DMS153 treated with DMSO at 0.1 percent for 48 hours (cell line): ENCODE measurements around the gene CR1L.
A peak's percentile ranks its signal among the peaks of the same experiment; 100 is the strongest.
"Not testable (repeated sequence)": the region's sequence is repeated elsewhere in the genome, so short reads cannot be mapped to it uniquely, and the experiment has no call there.

ENCODE experiments used
- DNase-seq: peaks from one replicate; lab custom pipeline; 2025; ENCODE audit not compliant: unreplicated experiment; lab: John Stamatoyannopoulos, UW

Gene CR1L

DNA sequence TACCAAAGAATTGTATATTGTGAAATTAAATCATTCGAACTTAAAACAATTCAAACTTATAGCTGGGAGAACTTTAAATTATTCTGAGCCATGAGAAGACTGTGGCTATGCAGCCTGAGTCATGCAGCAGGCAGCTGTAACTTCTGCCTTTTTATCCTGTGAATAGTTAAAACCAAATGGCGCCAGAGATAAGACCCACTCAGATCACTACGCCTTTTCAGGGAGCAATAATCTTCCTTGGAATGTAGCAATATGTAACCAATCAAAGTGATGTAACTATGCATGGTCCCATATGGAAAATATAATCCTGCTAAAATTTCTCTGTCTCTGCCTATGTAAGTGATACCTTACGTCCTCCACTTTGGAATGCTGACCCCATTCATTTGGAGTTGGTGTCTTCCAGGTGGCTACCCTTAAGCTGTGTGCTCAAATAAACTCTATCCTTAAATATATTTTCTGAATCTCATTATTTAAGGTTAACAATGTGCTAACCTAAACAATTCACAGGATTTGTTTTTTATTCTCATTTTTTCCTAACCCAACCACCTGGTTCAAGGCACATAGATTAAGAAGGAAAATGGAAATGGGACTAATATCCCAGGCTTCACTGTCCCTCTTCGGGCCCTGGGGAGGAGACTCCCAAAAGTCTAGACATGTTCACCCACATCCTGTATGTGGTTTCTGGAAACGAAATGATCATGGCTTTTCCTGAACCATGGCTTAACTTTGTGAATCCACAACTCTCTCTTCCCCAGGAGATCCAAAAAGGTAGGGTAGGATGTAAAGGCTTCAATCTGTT, 35.9 kb downstream of the CR1L start:
- DNase-seq: not testable (repeated sequence)

DNA sequence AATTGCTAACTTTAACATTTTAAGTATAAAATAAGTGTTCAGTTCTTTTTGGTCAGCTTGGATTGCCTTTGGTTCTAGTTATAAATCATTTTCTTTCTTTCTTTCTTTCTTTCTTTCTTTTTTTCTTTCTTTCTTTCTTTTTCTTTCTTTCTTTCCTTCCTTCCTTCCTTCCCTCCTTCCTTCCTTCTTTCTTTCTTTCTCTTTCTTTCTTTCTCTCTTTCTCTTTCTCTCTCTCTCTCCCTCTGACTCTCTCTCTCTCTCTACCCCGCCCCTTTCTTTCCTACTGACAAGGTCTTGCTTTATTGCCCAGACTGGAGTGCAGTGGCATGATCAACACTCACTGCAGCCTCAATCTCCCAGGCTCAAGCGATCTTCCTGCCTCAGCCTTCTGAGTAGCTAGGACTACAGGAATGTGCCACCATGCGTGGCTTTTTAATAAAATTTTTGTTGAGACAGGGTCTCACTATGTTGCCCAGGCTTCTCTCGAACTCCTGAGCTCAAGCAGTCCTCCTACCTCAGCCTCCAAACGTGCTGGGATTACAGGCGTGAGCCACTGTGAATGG, 38.0 kb downstream of the CR1L start:
- not testable (repeated sequence) for DNase-seq

DNA sequence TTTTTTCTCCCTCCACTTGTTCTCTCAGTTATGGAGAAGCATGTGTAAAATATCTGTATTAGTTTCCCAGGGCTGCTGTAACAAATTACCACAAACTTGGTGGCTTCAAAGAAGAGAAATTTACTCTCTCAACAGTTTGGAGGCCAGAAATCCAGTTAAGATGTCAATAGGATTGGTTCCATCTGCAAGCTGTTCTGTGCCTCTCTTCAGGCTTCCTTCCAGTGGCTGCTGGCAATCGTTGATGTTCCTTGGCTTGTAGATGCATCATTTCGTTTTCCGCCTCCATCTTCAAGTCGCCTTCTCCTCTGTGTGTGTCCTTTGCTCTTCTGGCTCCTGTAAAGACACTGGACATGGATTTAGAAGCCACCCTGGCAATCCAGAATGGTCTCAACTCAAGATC, 45.6 kb downstream of the CR1L start:
- not testable (repeated sequence) for DNase-seq

DNA sequence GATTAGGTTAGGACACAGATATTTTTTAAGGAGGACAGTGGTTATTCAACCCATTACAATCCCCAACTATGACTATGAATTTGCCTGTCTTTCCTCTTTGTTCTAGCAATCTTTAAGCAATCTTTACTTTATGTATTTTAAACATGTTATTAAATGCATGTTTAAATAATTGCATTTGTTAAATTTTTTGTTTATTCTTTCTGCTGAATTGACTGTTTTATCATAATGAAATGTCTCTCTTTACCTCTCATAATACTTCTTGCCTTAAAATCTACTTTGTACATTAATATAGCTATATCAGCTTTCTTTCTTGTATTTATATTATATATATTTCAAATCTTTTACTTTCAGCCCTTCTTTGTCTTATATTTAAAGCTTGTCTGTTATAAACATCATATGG, 46.1 kb downstream of the CR1L start:
- no peak for DNase-seq

DNA sequence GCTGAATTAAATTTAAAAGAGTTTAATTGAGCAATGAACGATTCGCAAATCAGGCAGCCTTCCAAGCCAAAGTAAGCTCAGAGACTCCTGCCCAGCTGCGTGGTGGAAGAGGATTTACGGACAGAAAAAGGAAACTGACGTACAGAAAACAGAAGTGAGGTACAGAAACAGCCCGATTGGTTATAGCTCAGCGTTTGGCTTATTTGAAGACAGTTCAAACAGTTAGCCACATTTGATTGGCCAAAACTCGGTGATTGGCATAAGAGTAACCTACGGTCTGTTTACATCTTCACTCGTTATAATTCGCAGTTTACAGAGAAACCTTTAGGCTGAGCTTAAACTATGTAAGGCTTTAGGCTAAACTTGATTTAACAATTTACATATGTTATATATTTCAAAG, 46.9 kb downstream of the CR1L start:
- no peak for DNase-seq

DNA sequence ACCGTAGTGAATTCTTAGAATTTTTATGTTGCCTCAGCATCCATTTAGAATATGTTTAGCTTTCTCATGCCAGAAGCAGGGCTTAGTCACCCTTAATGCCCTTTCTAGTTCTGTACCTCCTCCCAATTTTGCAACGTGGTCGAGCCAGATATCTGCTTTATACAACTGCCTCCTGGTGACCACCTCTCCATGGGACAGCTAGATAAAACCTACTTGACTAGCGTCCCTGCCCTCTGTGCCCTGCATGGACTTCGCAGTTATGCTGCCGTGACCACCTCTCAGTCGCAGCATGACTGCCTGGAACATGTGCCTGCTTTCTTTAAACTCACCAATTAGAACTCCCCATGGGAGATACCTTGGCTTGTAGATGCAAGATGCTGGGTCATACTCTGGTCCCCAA, 47.4 kb downstream of the CR1L start:
- DNase-seq: not testable (repeated sequence)

DNA sequence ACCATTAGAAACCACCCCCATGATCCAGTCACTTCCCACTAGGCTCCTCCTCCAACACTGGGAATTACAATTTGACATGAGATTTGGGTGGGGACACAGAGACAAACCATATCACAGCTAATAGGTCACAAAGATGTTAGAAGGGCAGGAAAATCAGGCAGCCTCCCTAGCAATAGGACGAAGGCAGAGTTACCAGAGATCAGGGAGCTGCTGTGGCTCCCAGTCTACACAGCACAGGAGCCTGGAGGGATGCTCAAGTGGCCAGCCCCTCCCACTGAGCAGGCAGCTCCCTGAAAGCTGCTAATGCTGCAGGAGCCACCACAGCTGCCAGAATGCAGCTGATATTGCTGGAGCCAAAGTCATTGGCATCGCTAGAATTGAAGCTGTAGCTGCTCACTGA, 51.0 kb downstream of the CR1L start:
- DNase-seq: no peak

DNA sequence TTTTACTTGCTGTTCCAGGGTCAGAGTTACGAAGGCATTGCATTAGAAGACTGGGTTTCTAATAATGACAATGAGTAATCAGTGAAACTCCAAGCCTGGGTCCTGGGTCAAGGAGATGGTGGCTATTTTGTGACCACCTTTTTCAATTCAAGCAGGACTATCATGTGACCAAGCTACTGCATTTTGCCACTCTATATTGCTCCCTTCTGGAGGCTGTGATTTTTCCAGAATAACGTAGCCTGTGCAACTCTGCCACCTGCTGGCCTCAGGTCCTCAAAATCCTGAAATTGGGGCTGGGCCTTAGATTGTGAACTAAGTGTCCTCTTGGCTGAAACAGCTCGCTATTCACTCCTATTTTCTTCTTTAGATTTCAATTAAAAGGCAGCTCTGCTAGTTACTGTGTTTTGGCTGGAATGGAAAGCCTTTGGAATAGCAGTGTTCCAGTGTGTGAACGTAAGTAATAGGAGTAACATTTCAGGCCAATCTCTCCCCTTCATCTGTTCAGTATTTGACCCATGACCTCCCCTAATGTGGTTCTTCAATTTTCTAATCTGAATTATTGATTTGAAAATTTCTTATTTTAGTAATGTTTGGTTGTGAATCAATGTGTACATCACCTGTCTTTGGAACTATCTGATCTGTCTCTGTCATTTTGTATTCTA, 54.0 kb downstream of the CR1L start:
- DNase-seq: peak; percentile 22

DNA sequence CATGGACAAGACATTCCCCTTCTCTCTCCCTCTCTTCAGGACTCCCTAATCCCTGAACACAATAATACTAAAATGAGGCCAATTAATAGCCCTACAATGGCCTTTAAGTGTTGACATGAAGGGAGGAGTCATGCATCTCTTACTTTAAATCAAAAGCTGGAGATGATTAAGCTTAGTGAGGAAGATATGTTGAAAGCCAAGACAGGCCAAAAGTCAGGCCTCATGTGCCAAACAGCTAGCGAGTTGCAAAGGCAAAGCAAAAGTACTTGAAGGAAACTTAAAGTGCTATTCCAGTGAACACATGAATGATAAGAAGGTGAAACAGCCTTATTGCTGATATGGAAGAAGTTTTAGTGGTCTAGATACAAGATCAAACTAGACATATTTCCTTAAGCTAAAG, 57.4 kb downstream of the CR1L start:
- no peak for DNase-seq

DNA sequence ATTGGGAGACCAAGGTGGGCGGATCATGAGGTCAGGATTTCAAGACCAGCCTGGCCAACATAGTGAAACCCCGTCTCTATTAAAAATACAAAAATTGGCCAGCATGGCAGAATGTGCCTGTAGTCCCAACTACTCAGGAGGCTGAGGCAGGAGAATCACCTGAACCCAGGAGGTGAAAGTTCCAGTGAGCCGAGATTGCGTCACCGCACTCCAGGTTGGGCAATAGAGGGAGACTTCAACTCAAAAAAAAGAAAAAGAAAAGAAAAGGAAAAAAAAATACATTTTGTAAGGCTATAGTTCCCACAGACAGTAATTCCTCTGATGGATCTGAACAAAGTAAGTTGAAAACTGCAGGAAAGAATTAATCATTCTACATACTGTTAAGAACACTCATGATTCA, 58.8 kb downstream of the CR1L start:
- DNase-seq: no peak

DNA sequence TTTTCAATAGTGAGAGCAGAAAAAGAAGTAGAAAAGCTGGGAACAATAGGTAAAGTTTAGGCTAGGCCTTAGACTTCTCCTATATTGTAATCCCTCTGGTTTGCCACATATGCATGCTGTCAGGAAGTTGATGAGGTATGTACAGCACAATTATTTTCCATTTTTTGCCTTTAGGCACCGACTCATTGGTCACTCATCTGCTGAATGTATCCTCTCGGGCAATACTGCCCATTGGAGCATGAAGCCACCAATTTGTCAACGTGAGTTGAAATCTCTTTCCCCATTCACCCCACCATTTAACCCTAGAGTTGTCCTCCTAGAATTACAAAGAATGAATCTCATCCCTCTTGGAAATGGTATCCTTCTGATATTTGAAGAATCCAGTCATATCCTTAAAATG, 63.1 kb downstream of the CR1L start:
- not testable (repeated sequence) for DNase-seq

DNA sequence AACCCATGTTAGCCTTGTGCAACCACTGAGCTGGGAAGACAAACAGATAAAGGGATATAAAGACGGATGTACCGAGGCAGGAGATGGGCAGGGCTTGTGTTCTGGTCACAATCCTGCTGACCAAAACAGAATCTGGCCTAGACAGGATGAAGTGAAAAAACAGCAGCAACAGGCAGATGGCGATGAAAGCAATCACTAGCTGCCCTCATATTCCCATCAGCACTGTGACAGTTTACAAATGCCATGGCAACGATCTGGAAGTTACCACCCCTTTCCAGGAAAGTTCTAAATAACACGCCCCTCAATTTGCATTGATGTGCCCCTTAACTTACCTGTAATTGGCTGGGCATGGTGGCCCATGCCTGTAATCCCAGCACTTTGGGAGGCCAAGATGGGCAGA, 66.4 kb downstream of the CR1L start:
- DNase-seq: no peak

DNA sequence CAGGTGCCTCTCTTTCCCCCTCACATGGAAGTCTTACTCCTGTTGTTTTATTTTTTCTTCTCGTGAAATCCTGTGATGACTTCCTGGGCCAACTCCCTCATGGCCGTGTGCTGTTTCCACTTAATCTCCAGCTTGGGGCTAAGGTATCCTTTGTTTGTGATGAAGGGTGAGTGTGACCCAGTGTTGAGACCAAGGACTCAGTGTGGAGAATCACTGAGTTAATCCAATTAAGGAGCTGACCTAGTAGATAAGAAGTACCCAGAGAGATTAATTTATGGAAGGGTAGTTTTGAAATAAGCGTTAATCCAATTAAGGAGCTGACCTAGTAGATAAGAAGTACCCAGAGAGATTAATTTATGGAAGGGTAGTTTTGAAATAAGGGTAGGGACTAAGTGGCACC, 67.8 kb downstream of the CR1L start:
- DNase-seq: not testable (repeated sequence)

DNA sequence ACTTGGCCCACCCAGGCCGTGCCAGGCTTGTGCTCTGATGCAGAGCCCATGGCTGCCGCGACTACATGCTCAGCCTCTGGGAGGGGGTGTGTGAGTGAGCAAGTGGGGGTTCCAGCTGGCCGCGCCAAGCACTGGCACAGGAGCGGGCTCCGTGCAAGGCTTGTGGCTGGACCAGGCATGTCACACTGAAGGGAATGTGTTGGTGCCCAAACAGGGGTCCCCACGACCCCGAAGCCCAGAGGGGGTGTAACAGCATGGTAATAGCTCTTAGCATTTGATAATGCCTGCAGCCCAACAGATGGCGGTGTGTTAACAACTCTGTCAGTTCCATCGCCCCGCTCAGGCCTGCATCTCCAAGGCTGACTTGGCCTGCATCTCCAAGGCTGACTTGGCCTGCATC, 68.6 kb downstream of the CR1L start:
- DNase-seq: no peak

DNA sequence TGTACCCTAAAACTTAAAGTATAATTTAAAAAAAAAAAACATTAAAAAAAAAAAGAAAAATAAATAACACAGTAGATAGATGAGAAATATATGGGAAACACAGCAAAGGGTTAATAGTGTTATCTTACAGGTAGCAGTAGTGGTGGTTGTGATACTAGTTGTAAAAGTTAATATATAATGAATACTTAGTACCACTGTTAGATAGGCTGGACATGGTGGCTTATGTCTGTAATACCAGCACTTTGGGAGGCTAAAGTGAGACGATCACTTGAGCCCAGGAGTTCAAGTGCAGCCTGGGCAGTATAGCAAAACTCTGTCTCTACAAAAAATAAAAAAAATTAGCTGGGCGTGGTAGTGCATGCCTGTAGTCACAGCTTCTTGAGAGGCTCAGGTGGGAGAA, 74.3 kb downstream of the CR1L start:
- DNase-seq: no peak

DNA sequence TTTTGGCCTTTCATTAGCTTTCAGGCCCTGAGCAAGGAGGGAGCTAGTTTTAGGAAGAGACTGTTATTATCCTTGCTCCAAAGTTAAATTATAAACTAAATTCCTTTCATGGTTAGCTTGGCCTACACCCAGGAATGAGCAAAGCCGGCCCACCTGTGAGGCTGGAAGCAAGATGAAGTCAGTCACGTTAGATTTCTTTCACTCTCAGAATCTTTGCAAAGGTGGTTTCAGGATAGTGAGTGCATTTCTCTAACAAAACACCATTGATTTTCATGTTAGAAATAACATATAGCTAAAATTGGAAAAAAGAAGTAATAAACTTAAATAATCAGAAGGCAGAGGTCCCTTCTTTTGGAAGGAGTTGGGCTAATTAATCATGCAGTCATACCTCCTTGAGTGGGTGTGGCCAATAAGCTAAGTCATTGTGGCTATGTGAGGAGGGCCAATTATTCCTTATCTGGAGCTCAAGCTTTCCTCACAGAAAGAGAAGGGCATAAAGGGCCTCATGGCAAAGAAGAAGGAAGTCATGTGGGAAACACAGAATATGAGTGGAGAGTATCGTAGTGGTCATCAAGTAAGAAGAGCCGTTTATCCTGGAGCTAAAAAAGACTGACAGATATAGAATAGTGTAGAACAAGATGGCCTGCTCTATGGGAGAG, 83.4 kb downstream of the CR1L start:
- not testable (repeated sequence) for DNase-seq

DNA sequence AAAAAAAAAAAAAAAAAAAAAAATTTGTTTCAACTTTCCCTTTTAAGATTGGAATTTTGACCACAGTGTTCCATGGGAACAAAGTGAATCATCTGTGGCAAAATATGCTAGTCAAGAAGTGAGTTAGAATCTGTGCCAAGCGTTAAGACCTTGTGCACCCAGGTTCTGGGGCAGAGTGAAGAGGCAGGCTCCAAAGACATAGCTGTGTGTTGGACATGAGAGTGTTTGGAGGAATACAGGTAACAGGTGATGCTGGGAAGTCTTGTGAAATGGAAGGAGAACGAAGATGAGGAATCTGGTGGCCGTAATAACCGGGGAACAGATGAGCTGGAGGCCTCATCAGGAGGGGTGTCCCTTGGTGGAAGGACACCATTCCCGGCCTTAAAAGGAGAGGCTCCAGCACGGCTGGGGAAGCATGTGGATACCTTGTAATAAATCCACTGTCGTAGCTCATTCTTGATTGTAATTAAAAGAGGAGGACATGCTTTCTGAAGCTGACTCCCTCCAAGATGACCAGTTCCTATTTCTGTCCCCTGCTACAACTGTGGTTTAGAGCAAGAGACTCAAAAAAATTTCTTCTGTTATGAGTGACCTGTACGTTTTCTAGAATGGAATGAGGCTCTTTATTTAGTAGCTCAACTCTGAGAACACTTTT, 92.7 kb downstream of the CR1L start:
- not testable (repeated sequence) for DNase-seq

DNA sequence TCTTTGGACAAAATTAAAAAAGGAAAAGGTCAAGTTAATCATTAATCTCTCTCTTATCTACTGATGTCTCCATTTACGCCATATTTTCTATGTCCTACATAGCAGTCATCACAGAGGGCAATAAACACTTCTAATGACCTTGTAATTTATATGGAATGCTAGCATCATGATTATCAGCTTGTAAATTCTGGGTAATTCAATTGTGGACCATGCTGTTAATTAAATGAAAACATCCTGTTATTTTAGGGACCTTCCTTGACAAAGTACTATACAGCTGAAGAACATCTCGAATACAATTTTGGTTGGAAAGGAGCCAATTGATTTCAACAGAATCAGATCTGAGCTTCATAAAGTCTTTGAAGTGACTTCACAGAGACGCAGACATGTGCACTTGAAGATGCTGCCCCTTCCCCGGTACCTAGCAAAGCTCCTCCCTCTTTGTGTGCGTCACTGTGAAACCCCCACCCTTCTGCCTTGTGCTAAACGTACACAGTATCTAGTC, 93.3 kb downstream of the CR1L start:
- not testable (repeated sequence) for DNase-seq

DNA sequence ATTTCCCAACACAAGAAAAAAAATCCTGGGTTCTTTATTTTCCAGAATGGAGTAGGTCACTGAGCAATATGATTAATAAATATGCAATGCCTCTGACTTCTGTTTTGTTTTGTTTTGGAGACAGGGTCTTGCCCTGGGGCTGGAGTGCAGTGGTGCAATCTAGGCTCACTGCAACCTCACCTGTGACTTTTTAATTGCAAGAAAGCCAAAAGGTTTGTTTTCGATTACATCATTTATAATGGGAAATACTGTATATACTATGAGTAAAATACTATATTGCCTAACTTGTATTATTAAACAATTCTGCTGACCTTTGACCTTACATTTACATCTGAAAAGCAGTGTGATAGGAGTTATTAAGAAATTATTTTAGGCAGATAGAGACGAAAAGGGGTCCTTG, 95.3 kb downstream of the CR1L start:
- DNase-seq: no peak

DNA sequence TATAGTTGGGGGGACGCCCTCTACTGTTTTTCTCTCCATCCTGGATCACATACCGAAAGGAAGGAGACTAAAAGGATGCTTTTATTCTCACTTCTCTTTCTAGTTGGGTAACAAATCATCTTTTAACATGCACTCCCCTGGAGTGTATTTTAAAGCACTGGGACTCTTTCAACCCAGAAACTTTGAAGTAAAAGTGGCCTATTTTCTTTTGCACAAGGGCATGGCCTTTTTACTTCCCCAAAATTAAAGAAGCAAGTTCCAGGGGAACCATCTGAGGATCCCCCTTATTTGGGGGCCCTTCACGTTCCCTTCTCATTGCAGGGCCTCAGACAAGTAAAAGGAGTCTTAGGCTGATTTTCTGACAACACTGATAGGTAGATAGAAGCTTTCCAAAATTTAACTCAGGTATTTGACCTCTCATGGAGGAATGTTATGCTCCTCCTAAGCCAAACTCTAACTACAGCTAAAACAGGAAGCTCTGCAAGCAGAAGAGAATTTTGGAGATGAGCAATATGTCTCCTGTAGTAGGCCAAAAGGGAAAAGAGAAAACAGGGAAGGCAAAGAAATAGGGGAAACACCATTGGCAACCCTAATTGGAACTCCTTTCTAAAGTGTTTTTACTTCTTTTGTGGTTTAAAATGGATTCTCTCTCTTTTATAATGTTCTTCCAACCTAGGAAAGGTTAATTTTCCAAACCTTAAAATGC, 98.1 kb downstream of the CR1L start:
- no peak for DNase-seq
